Measurements from ENCODE around the gene B3GNT4.

- TF ChIP-seq CREB5 (CRISPR knock-in tag; IDR thresholded peaks at IDR 0.05; ENCODE audit: low read depth) (no peak), ZFP30 (CRISPR knock-in tag; IDR thresholded peaks at IDR 0.05) (no peak), PATZ1 (CRISPR knock-in tag; IDR thresholded peaks at IDR 0.05; ENCODE audit: borderline replicate concordance) (no peak), ZNF70 (CRISPR knock-in tag; IDR thresholded peaks at IDR 0.05) (no peak), SNAI2 (CRISPR knock-in tag; IDR thresholded peaks at IDR 0.05) (no peak), TOX (CRISPR knock-in tag; IDR thresholded peaks at IDR 0.05; ENCODE audit: borderline replicate concordance) (no peak), RARB (CRISPR knock-in tag; IDR thresholded peaks at IDR 0.05) (no peak)
Observed at GRCh38 chr12:122189626-122190475, 13.7 kb upstream of the B3GNT4 start.
